GM18520 (cell line): ENCODE measurements around the gene CKMT2.

Source experiments
- ATAC-seq: cut with Tn5 transposase; IDR thresholded peaks from one replicate; pipeline ENCODE4 v1.9.1; 2021; ENCODE audit not compliant: unreplicated experiment

CKMT2 gene

GRCh38 chr5:81214848-81215247 is 18.3 kb upstream of the CKMT2 start:
- peak; percentile 34 for ATAC-seq

- no peak for ATAC-seq
These were observed 17.0 kb upstream of the CKMT2 start for GRCh38 chr5:81216152-81216551.

GRCh38 chr5:81219389-81219788 is 13.7 kb upstream of the CKMT2 start:
- ATAC-seq, result no peak

GRCh38 chr5:81222285-81222684 is 10.8 kb upstream of the CKMT2 start:
- ATAC-seq, result no peak

GRCh38 chr5:81225463-81225862 is 7.7 kb upstream of the CKMT2 start:
- no peak for ATAC-seq

GRCh38 chr5:81226286-81226685 is 6.8 kb upstream of the CKMT2 start:
- ATAC-seq, result no peak

GRCh38 chr5:81226949-81227348 is 6.2 kb upstream of the CKMT2 start:
- ATAC-seq, result no peak

- no peak for ATAC-seq
These were observed 5.0 kb upstream of the CKMT2 start for GRCh38 chr5:81228084-81228483.

- no peak for ATAC-seq
These were observed 2.7 kb upstream of the CKMT2 start for GRCh38 chr5:81230416-81230815.

GRCh38 chr5:81232464-81233079 is 550 bp upstream of the CKMT2 start:
- no peak for ATAC-seq

- no peak for ATAC-seq
These were observed 1.2 kb downstream of the CKMT2 start for GRCh38 chr5:81234299-81234698.

- no peak for ATAC-seq
These were observed 1.7 kb downstream of the CKMT2 start for GRCh38 chr5:81234801-81235200.

- no peak for ATAC-seq
These were observed 2.4 kb downstream of the CKMT2 start for GRCh38 chr5:81235287-81236072.

GRCh38 chr5:81238460-81238859 is 5.3 kb downstream of the CKMT2 start:
- no peak for ATAC-seq

GRCh38 chr5:81239613-81240012 is 6.5 kb downstream of the CKMT2 start:
- no peak for ATAC-seq

GRCh38 chr5:81241001-81241400 is 7.9 kb downstream of the CKMT2 start:
- no peak for ATAC-seq

GRCh38 chr5:81241961-81242648 is 9.0 kb downstream of the CKMT2 start:
- ATAC-seq, result no peak

- no peak for ATAC-seq
These were observed 9.8 kb downstream of the CKMT2 start for GRCh38 chr5:81242906-81243436.

- no peak for ATAC-seq
These were observed 11.3 kb downstream of the CKMT2 start for GRCh38 chr5:81244451-81244850.

GRCh38 chr5:81245871-81246235 is 12.7 kb downstream of the CKMT2 start:
- no peak for ATAC-seq

GRCh38 chr5:81246697-81247096 is 13.6 kb downstream of the CKMT2 start:
- no peak for ATAC-seq

- ATAC-seq, result no peak
These were observed 14.4 kb downstream of the CKMT2 start for GRCh38 chr5:81247441-81247972.
